ENCODE measurements around the gene PTPRM.

The PTPRM gene

GRCh38 chr18:8400193-8400752, 833.2 kb downstream of the PTPRM start:
- no peak for DNase-seq (ENCODE audit: low read depth)

GRCh38 chr18:8400825-8401224, 833.7 kb downstream of the PTPRM start:
- DNase-seq (ENCODE audit: low read depth) = no peak

GRCh38 chr18:8401606-8402005, 834.5 kb downstream of the PTPRM start:
- DNase-seq (ENCODE audit: low read depth) = no peak

- DNase-seq (ENCODE audit: low read depth) = no peak
Measured at GRCh38 chr18:8402237-8402636, 835.1 kb downstream of the PTPRM start.

GRCh38 chr18:8403713-8404112, 836.6 kb downstream of the PTPRM start:
- DNase-seq (ENCODE audit: low read depth) = no peak

- DNase-seq (ENCODE audit: low read depth) = no peak
Measured at GRCh38 chr18:8406186-8406867, 839.2 kb downstream of the PTPRM start.

- no peak for DNase-seq (ENCODE audit: low read depth)
Measured at GRCh38 chr18:8406868-8407250, 839.7 kb downstream of the PTPRM start.

GRCh38 chr18:8409151-8409550, 842.0 kb downstream of the PTPRM start:
- no peak for DNase-seq (ENCODE audit: low read depth)

- no peak for DNase-seq (ENCODE audit: low read depth)
Measured at GRCh38 chr18:8411492-8411891, 844.4 kb downstream of the PTPRM start.

- no peak for DNase-seq (ENCODE audit: low read depth)
Measured at GRCh38 chr18:8412117-8412516, 845.0 kb downstream of the PTPRM start.

GRCh38 chr18:8413189-8413588, 846.1 kb downstream of the PTPRM start:
- DNase-seq (ENCODE audit: low read depth) = no peak

GRCh38 chr18:8413751-8414150, 846.6 kb downstream of the PTPRM start:
- no peak for DNase-seq (ENCODE audit: low read depth)

- no peak for DNase-seq (ENCODE audit: low read depth)
Measured at GRCh38 chr18:8416212-8417019, 849.3 kb downstream of the PTPRM start.

GRCh38 chr18:8422391-8422790, 855.3 kb downstream of the PTPRM start:
- DNase-seq (ENCODE audit: low read depth) = no peak

GRCh38 chr18:8423051-8423557, 856.0 kb downstream of the PTPRM start:
- DNase-seq (ENCODE audit: low read depth) = no peak

- no peak for DNase-seq (ENCODE audit: low read depth)
Measured at GRCh38 chr18:8424481-8424880, 857.4 kb downstream of the PTPRM start.

GRCh38 chr18:8424917-8425725, 858.0 kb downstream of the PTPRM start:
- DNase-seq (ENCODE audit: low read depth) = no peak

GRCh38 chr18:8426401-8426800, 859.3 kb downstream of the PTPRM start:
- DNase-seq (ENCODE audit: low read depth) = no peak

GRCh38 chr18:8427339-8427738, 860.2 kb downstream of the PTPRM start:
- no peak for DNase-seq (ENCODE audit: low read depth)

- DNase-seq (ENCODE audit: low read depth) = no peak
Measured at GRCh38 chr18:8428951-8429350, 861.8 kb downstream of the PTPRM start.

- no peak for DNase-seq (ENCODE audit: low read depth)
Measured at GRCh38 chr18:8431036-8431435, 863.9 kb downstream of the PTPRM start.

- no peak for DNase-seq (ENCODE audit: low read depth)
Measured at GRCh38 chr18:8433323-8433722, 866.2 kb downstream of the PTPRM start.
